ENCODE results near the gene NF1. TPM values are rescaled to one million over a fixed set of nuclear protein-coding genes. Genes with fewer than 3 reads are reported as not detected.

NF1 gene
- polyA plus RNA-seq, 2 donors = 3.4 to 4.4 TPM

- Histone ChIP-seq H3K27ac (ENCODE audit: low read depth in 2 of 2, low read length in 1 of 2) (no peak overlapping the region), H3K4me3 (ENCODE audit: low read depth in 1 of 2, low read length in 2 of 2) (no peak overlapping the region), H3K27me3 (ENCODE audit: control insufficient read depth in 1 of 2, insufficient read depth in 2 of 2, low read length in 2 of 2) (no peaks in the 10 kb centered on the region), H3K36me3 (ENCODE audit: control insufficient read depth in 2 of 2, insufficient read depth in 2 of 2, low read length in 1 of 2) (no peaks in the 10 kb centered on the region), H3K9me3 (ENCODE audit: control insufficient read depth in 2 of 2, insufficient read depth in 1 of 2, low read depth in 1 of 2, low read length in 1 of 2) (no peaks in the 10 kb centered on the region), H3K4me1 (ENCODE audit: control insufficient read depth in 2 of 2, insufficient read depth in 2 of 2, low read length in 1 of 2) (no peaks in the 10 kb centered on the region)
- 89 to 91% methylated on average over 4 of the region's 4 CpGs for WGBS, 2 donors
These were observed 21.4 kb downstream of the NF1 start for GRCh38 chr17:31116167-31116566.

- 75 to 81% methylated on average over 2 of the region's 2 CpGs for WGBS, 2 donors
- Histone ChIP-seq H3K4me3 (ENCODE audit: low read depth in 1 of 2, low read length in 2 of 2) (no peak overlapping the region), H3K27me3 (ENCODE audit: control insufficient read depth in 1 of 2, insufficient read depth in 2 of 2, low read length in 2 of 2) (no peaks in the 10 kb centered on the region), H3K4me1 (ENCODE audit: control insufficient read depth in 2 of 2, insufficient read depth in 2 of 2, low read length in 1 of 2) (no peaks in the 10 kb centered on the region), H3K27ac (ENCODE audit: low read depth in 2 of 2, low read length in 1 of 2) (no peak overlapping the region), H3K36me3 (ENCODE audit: control insufficient read depth in 2 of 2, insufficient read depth in 2 of 2, low read length in 1 of 2) (no peaks in the 10 kb centered on the region), H3K9me3 (ENCODE audit: control insufficient read depth in 2 of 2, insufficient read depth in 1 of 2, low read depth in 1 of 2, low read length in 1 of 2) (no peaks in the 10 kb centered on the region)
These were observed 28.0 kb downstream of the NF1 start for GRCh38 chr17:31122746-31123145.

- 94% methylated on average over 3 of the region's 3 CpGs for WGBS, 2 donors
- Histone ChIP-seq H3K4me1 (ENCODE audit: control insufficient read depth in 2 of 2, insufficient read depth in 2 of 2, low read length in 1 of 2) (peaks cover 7% of the 10 kb centered on the region in 2 donors), H3K27me3 (ENCODE audit: control insufficient read depth in 1 of 2, insufficient read depth in 2 of 2, low read length in 2 of 2) (no peaks in the 10 kb centered on the region), H3K9me3 (ENCODE audit: control insufficient read depth in 2 of 2, insufficient read depth in 1 of 2, low read depth in 1 of 2, low read length in 1 of 2) (no peaks in the 10 kb centered on the region), H3K27ac (ENCODE audit: low read depth in 2 of 2, low read length in 1 of 2) (no peak overlapping the region), H3K36me3 (ENCODE audit: control insufficient read depth in 2 of 2, insufficient read depth in 2 of 2, low read length in 1 of 2) (no peaks in the 10 kb centered on the region), H3K4me3 (ENCODE audit: low read depth in 1 of 2, low read length in 2 of 2) (no peak overlapping the region)
These were observed 31.5 kb downstream of the NF1 start for GRCh38 chr17:31126318-31126717.

GRCh38 chr17:31128241-31128640 is 33.5 kb downstream of the NF1 start:
- H3K27me3 ChIP-seq (ENCODE audit: control insufficient read depth in 1 of 2, insufficient read depth in 2 of 2, low read length in 2 of 2) = no peaks in the 10 kb centered on the region
- no peak overlapping the region for H3K4me3 ChIP-seq (ENCODE audit: low read depth in 1 of 2, low read length in 2 of 2)
- 88 to 91% methylated on average over 3 of the region's 3 CpGs for WGBS, 2 donors
- H3K4me1 ChIP-seq (ENCODE audit: control insufficient read depth in 2 of 2, insufficient read depth in 2 of 2, low read length in 1 of 2) = peaks cover 7% of the 10 kb centered on the region in 2 donors
- no peaks in the 10 kb centered on the region for H3K36me3 ChIP-seq (ENCODE audit: control insufficient read depth in 2 of 2, insufficient read depth in 2 of 2, low read length in 1 of 2)
- H3K9me3 ChIP-seq (ENCODE audit: control insufficient read depth in 2 of 2, insufficient read depth in 1 of 2, low read depth in 1 of 2, low read length in 1 of 2) = no peaks in the 10 kb centered on the region
- no peak overlapping the region for H3K27ac ChIP-seq (ENCODE audit: low read depth in 2 of 2, low read length in 1 of 2)

DNA sequence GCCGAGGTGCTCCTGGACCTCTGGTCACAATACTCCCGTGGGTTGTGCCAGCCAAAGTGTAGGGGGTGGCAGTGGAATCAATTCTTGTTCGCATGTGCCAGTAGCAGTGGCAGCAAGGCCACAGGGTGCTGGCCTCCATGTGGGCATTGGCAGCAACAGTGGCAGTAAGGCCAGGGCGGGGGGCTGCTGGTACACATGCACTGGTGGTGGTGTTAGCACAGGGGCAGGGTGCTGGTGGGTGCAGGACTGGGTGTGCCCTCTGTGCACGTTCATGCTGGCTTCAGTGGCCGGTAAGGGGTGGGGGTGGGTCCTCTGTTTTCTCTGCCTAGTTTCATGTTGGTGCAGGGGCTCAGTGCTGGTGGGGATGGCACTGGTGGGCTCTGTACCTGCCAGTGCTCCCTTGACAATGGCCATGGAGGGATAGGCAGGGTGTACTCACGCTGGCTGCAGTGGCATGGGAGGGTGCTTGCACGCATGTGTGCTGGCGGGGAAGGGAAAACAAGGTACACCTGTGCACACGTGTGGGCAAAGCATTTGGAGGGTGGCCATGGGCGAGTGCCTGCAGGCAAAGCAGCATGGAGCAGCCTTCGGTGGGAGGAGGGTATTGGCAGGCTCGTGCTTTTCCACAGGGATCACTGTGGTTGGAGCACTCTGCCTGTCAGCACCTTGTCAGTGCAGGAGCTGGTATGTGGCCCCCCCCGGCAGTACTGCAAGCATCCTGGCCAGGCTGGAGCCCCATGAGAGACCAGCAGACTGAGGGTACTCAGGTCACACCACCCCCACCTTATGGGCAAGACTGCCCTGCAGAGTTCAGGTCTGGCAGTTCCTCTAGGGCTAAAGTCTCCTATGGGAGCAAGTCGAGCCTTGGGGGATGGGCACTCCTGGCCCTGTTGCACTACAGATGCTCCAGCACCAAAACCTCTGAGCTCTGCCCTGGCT is 35.8 kb downstream of the NF1 start:
- Histone ChIP-seq H3K36me3 (ENCODE audit: control insufficient read depth in 2 of 2, insufficient read depth in 2 of 2, low read length in 1 of 2) (no peaks in the 10 kb centered on the region), H3K4me1 (ENCODE audit: control insufficient read depth in 2 of 2, insufficient read depth in 2 of 2, low read length in 1 of 2) (peaks cover 7% of the 10 kb centered on the region in 2 donors), H3K4me3 (ENCODE audit: low read depth in 1 of 2, low read length in 2 of 2) (no peak overlapping the region), H3K27ac (ENCODE audit: low read depth in 2 of 2, low read length in 1 of 2) (no peak overlapping the region), H3K9me3 (ENCODE audit: control insufficient read depth in 2 of 2, insufficient read depth in 1 of 2, low read depth in 1 of 2, low read length in 1 of 2) (no peaks in the 10 kb centered on the region), H3K27me3 (ENCODE audit: control insufficient read depth in 1 of 2, insufficient read depth in 2 of 2, low read length in 2 of 2) (no peaks in the 10 kb centered on the region)
- 63 to 74% methylated on average over 15 of the region's 15 CpGs for WGBS, 2 donors

DNA sequence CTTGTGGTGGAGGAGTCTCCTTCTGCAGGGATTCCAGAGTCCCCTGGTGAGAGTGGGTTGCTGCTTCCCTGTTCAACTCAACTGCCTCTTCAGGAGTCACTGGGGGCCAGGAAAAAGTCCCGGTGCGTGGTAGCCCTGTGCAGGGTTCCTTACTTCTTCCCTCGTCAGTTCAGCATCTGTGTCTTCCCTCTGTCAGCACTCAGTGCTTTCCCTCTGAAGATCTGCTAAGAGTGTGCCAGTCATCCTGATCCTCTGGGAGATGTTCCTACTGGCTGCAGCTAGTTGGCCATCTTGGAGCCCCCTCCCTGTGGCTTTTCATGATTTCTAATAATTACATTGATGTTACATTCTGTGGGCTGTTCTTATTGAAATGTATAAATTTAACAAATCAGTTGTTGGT is 36.5 kb downstream of the NF1 start:
- Histone ChIP-seq H3K4me3 (ENCODE audit: low read depth in 1 of 2, low read length in 2 of 2) (no peak overlapping the region), H3K36me3 (ENCODE audit: control insufficient read depth in 2 of 2, insufficient read depth in 2 of 2, low read length in 1 of 2) (no peaks in the 10 kb centered on the region), H3K27me3 (ENCODE audit: control insufficient read depth in 1 of 2, insufficient read depth in 2 of 2, low read length in 2 of 2) (no peaks in the 10 kb centered on the region), H3K27ac (ENCODE audit: low read depth in 2 of 2, low read length in 1 of 2) (no peak overlapping the region), H3K4me1 (ENCODE audit: control insufficient read depth in 2 of 2, insufficient read depth in 2 of 2, low read length in 1 of 2) (peaks cover 7% of the 10 kb centered on the region in 2 donors), H3K9me3 (ENCODE audit: control insufficient read depth in 2 of 2, insufficient read depth in 1 of 2, low read depth in 1 of 2, low read length in 1 of 2) (no peaks in the 10 kb centered on the region)
- 77 to 97% methylated on average over 3 of the region's 3 CpGs for WGBS, 2 donors

- Histone ChIP-seq H3K4me3 (ENCODE audit: low read depth in 1 of 2, low read length in 2 of 2) (no peak overlapping the region), H3K27me3 (ENCODE audit: control insufficient read depth in 1 of 2, insufficient read depth in 2 of 2, low read length in 2 of 2) (no peaks in the 10 kb centered on the region), H3K36me3 (ENCODE audit: control insufficient read depth in 2 of 2, insufficient read depth in 2 of 2, low read length in 1 of 2) (no peaks in the 10 kb centered on the region), H3K9me3 (ENCODE audit: control insufficient read depth in 2 of 2, insufficient read depth in 1 of 2, low read depth in 1 of 2, low read length in 1 of 2) (no peaks in the 10 kb centered on the region), H3K4me1 (ENCODE audit: control insufficient read depth in 2 of 2, insufficient read depth in 2 of 2, low read length in 1 of 2) (peaks cover 7% of the 10 kb centered on the region in 2 donors), H3K27ac (ENCODE audit: low read depth in 2 of 2, low read length in 1 of 2) (no peak overlapping the region)
- WGBS, 2 donors = 88 to 91% methylated on average over 3 of the region's 3 CpGs
These were observed 38.2 kb downstream of the NF1 start for GRCh38 chr17:31132977-31133376.

DNA sequence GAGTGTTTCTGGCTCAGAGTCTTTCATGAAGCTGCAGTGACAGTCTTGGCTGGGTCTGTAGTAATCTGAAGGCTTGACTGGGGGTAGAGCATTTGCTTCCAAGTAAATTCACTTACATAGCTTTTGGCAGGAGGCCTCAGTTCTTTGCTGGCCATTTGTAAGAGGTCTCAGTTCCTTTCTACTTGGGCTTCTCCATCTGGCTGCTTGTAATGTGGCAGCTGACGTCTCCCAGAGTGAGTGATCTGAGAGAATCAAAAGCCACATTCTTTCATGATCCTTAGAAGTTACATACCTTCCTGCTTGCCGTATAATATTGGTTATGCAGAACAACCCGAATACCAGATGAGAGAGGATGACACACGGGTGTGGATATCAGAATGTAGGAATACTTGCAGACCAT is 39.8 kb downstream of the NF1 start:
- Histone ChIP-seq H3K4me1 (ENCODE audit: control insufficient read depth in 2 of 2, insufficient read depth in 2 of 2, low read length in 1 of 2) (peaks cover 7% of the 10 kb centered on the region in 2 donors), H3K4me3 (ENCODE audit: low read depth in 1 of 2, low read length in 2 of 2) (no peak overlapping the region), H3K27me3 (ENCODE audit: control insufficient read depth in 1 of 2, insufficient read depth in 2 of 2, low read length in 2 of 2) (no peaks in the 10 kb centered on the region), H3K27ac (ENCODE audit: low read depth in 2 of 2, low read length in 1 of 2) (no peak overlapping the region), H3K36me3 (ENCODE audit: control insufficient read depth in 2 of 2, insufficient read depth in 2 of 2, low read length in 1 of 2) (no peaks in the 10 kb centered on the region), H3K9me3 (ENCODE audit: control insufficient read depth in 2 of 2, insufficient read depth in 1 of 2, low read depth in 1 of 2, low read length in 1 of 2) (no peaks in the 10 kb centered on the region)
- WGBS, 2 donors = 70 to 81% methylated on average over 4 of the region's 4 CpGs

DNA sequence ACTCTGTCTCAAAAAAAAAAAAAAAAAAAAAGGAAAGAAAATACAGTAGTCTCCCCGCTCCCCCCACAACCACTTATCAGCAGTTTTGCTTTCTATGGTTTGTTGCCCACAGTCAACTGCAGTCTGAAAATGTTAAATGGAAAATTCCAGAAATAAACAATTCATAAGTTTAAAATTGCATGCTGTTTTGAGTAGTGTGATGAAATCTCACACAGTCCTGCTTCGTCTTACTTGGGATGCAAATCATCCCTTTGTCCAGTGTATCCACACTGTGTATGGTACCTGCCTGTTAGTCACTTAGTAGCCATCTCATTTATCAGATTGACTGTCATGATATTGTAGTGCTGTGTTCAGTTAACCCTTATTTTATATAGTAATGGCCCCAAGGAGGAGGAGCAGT is 41.5 kb downstream of the NF1 start:
- no peaks in the 10 kb centered on the region for H3K36me3 ChIP-seq (ENCODE audit: control insufficient read depth in 2 of 2, insufficient read depth in 2 of 2, low read length in 1 of 2)
- no peaks in the 10 kb centered on the region for H3K4me1 ChIP-seq (ENCODE audit: control insufficient read depth in 2 of 2, insufficient read depth in 2 of 2, low read length in 1 of 2)
- no peak overlapping the region for H3K27ac ChIP-seq (ENCODE audit: low read depth in 2 of 2, low read length in 1 of 2)
- H3K4me3 ChIP-seq (ENCODE audit: low read depth in 1 of 2, low read length in 2 of 2) = no peak overlapping the region
- no peaks in the 10 kb centered on the region for H3K9me3 ChIP-seq (ENCODE audit: control insufficient read depth in 2 of 2, insufficient read depth in 1 of 2, low read depth in 1 of 2, low read length in 1 of 2)
- H3K27me3 ChIP-seq (ENCODE audit: control insufficient read depth in 1 of 2, insufficient read depth in 2 of 2, low read length in 2 of 2) = no peaks in the 10 kb centered on the region
- 91% methylated on average over 2 of the region's 2 CpGs for WGBS, 2 donors

GRCh38 chr17:31140111-31140510 is 45.3 kb downstream of the NF1 start:
- no peaks in the 10 kb centered on the region for H3K27me3 ChIP-seq (ENCODE audit: control insufficient read depth in 1 of 2, insufficient read depth in 2 of 2, low read length in 2 of 2)
- no peaks in the 10 kb centered on the region for H3K9me3 ChIP-seq (ENCODE audit: control insufficient read depth in 2 of 2, insufficient read depth in 1 of 2, low read depth in 1 of 2, low read length in 1 of 2)
- H3K36me3 ChIP-seq (ENCODE audit: control insufficient read depth in 2 of 2, insufficient read depth in 2 of 2, low read length in 1 of 2) = no peaks in the 10 kb centered on the region
- H3K4me1 ChIP-seq (ENCODE audit: control insufficient read depth in 2 of 2, insufficient read depth in 2 of 2, low read length in 1 of 2) = no peaks in the 10 kb centered on the region
- 90% methylated on average over 3 of the region's 3 CpGs for WGBS, 2 donors
- H3K4me3 ChIP-seq (ENCODE audit: low read depth in 1 of 2, low read length in 2 of 2) = no peak overlapping the region
- no peak overlapping the region for H3K27ac ChIP-seq (ENCODE audit: low read depth in 2 of 2, low read length in 1 of 2)
